Neural progenitor cell (in vitro differentiated cells): ENCODE measurements around the gene RASGRP1.

Source experiments
- EZH2phosphoT487 ChIP-seq: fragments of 200-600 bp; sonication (generic); IDR thresholded peaks from 2 replicates; pipeline ENCODE4 v1.6.1; 2017; ENCODE audit warnings: antibody characterized with exemption
- TF ChIP-seq, protein P1 (sequence below): fragments of 200-600 bp; sonication (generic); IDR thresholded peaks from 2 replicates; pipeline ENCODE4 v1.5.1; 2017; ENCODE audit warnings: antibody characterized with exemption, mild to moderate bottlenecking

DNA sequence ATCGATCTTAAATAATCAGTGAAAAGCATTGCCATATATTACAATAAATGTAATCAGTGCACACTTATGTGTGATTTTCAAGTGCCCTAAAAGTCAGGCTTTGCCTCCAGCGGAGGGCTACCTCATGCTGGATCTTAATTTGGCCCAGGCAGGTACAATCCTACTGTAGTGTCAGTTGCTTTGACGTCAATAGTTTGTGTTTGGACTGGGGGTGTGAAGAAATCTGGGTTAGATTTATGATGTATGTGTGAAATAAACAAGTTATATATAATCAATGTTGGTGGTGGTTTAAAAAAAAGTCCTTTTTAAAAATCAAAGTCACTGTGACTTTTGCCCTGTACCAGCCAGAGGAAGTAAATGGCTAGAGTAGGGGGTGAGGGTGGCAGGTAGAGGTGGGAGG lies 14.0 kb upstream of the RASGRP1 start:
- TF ChIP-seq, protein P1, sequence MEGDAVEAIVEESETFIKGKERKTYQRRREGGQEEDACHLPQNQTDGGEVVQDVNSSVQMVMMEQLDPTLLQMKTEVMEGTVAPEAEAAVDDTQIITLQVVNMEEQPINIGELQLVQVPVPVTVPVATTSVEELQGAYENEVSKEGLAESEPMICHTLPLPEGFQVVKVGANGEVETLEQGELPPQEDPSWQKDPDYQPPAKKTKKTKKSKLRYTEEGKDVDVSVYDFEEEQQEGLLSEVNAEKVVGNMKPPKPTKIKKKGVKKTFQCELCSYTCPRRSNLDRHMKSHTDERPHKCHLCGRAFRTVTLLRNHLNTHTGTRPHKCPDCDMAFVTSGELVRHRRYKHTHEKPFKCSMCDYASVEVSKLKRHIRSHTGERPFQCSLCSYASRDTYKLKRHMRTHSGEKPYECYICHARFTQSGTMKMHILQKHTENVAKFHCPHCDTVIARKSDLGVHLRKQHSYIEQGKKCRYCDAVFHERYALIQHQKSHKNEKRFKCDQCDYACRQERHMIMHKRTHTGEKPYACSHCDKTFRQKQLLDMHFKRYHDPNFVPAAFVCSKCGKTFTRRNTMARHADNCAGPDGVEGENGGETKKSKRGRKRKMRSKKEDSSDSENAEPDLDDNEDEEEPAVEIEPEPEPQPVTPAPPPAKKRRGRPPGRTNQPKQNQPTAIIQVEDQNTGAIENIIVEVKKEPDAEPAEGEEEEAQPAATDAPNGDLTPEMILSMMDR: no peak
- TF ChIP-seq EZH2phosphoT487: no peak
